HCT116 (cell line): ENCODE results near the gene ACLY. TPM values are rescaled to one million over a fixed set of nuclear protein-coding genes. Genes with fewer than 3 reads are reported as not detected.

Experiments
- ATAC-seq: fragments of 200-7000 bp; cut with Tn5 transposase; 2 replicates; pipeline ENCODE4 v1.9.1; 2020; ENCODE audit warnings: mild to moderate bottlenecking, moderate library complexity
- BruUV-seq: library from RNA; stranded (reverse); fragments of 400-500 nt; replicated peaks from 2 replicates; lab custom pipeline; 2021; lab: Mats Ljungman, UMichigan
- CTCF ChIA-PET: fragments of 300-600 bp; sonication (Branson Sonifier 250); formaldehyde crosslinking; loops from one replicate; lab custom pipeline; 2021; ENCODE audit warnings: antibody characterized with exemption; lab: Charles Lee
- POLR2A ChIA-PET: fragments of 300-600, 350-600 bp; sonication (Branson Sonifier 250); formaldehyde crosslinking; loops from one replicate; lab custom pipeline; 2021; ENCODE audit warnings: antibody characterized with exemption; lab: Charles Lee
- RAD21 ChIA-PET, 2 experiments: fragments of 300-600 bp; sonication (Branson Sonifier 250); formaldehyde crosslinking; loops; one replicate each; lab custom pipeline; 2023; ENCODE audit warnings: low total read pairs in 2 of 2; ENCODE audit not compliant: uncharacterized antibody in 2 of 2, unreplicated experiment in 2 of 2, low non-redundant PET in 1 of 2; lab: Charles Lee
- DNase-seq: peaks from one replicate; pipeline ENCODE4 v3.0.0-alpha.2; 2010; ENCODE audit warnings: low read depth, low spot score
- H2AFZ ChIP-seq: fragments of 200-600 bp; shearing (Covaris generic), sonication (generic); 2 replicates; pipeline ENCODE4 v1.6.1; 2017; ENCODE audit warnings: low read depth, mixed run types, mixed read lengths, antibody characterized with exemption, low read length; ENCODE audit not compliant: poor library complexity, severe bottlenecking
- H3K27ac ChIP-seq: 2 replicates; pipeline ENCODE4 v1.5.1; 2012; ENCODE audit warnings: low read depth, low read length
- H3K27me3 ChIP-seq: fragments of 200-600 bp; sonication (generic); 2 replicates; pipeline ENCODE4 v1.6.1; 2016; ENCODE audit warnings: mixed run types, low read length, mixed read lengths; ENCODE audit not compliant: insufficient read depth
- H3K36me3 ChIP-seq, 2 experiments: fragments of 200-500 bp in 1 of 2; fragments of 200-600 bp in 1 of 2; sonication (Bioruptor generic) in 1 of 2; sonication (generic) in 1 of 2; 2 replicates each; pipeline versions ENCODE4 v1.5.1 to v1.6.1; 2014 to 2016; ENCODE audit warnings: low read length in 2 of 2, inconsistent platforms in 1 of 2, mixed read lengths in 1 of 2, mixed run types in 1 of 2; ENCODE audit not compliant: insufficient read depth in 2 of 2, control insufficient read depth in 1 of 2
- H3K4me1 ChIP-seq, 2 experiments: fragments of 200-600 bp in 1 of 2; sonication (generic) in 1 of 2; 2 replicates each; pipeline versions ENCODE4 v1.5.1 to v1.6.1; 2012 to 2017; ENCODE audit warnings: low read length in 2 of 2, inconsistent platforms in 1 of 2, mild to moderate bottlenecking in 1 of 2, mixed read lengths in 1 of 2, mixed run types in 1 of 2, moderate library complexity in 1 of 2; ENCODE audit not compliant: insufficient read depth in 2 of 2, control insufficient read depth in 1 of 2
- H3K4me2 ChIP-seq: fragments of 200-600 bp; sonication (generic); 2 replicates; pipeline ENCODE4 v1.6.1; 2017; ENCODE audit warnings: mixed run types, low read length, mixed read lengths
- H3K4me3 ChIP-seq, 2 experiments: fragments of 200-600 bp in 1 of 2; sonication (generic) in 1 of 2; replicated peaks in 1 of 2; 2 replicates each; pipeline ENCODE4 v1.5.1; 2011 to 2016; ENCODE audit warnings: low read length in 2 of 2, control low read depth in 1 of 2, low read depth in 1 of 2, mild to moderate bottlenecking in 1 of 2, mixed read lengths in 1 of 2, mixed run types in 1 of 2
- H3K79me2 ChIP-seq: fragments of 200-600 bp; sonication (generic); 2 replicates; pipeline ENCODE4 v1.6.1; 2017; ENCODE audit warnings: mild to moderate bottlenecking, mixed run types, low read length, moderate library complexity, mixed read lengths; ENCODE audit not compliant: insufficient read depth
- H3K9ac ChIP-seq: fragments of 200-600 bp; sonication (generic); 2 replicates; pipeline ENCODE4 v1.6.1; 2016; ENCODE audit warnings: low read length, mixed read lengths
- H3K9me2 ChIP-seq: fragments of 200-600 bp; sonication (generic), shearing (Covaris generic); 2 replicates; pipeline ENCODE4 v1.6.1; 2017; ENCODE audit warnings: mixed run types, mild to moderate bottlenecking, moderate library complexity; ENCODE audit not compliant: insufficient read depth
- H3K9me3 ChIP-seq, 2 experiments: fragments of 200-500 bp in 1 of 2; fragments of 200-600 bp in 1 of 2; sonication (Bioruptor generic) in 1 of 2; sonication (generic) in 1 of 2; 2 replicates each; pipeline ENCODE4 v1.6.1; 2014 to 2017; ENCODE audit warnings: low read length in 2 of 2, mixed read lengths in 2 of 2, inconsistent platforms in 1 of 2, low read depth in 1 of 2, mild to moderate bottlenecking in 1 of 2, mixed run types in 1 of 2, moderate library complexity in 1 of 2; ENCODE audit not compliant: control insufficient read depth in 1 of 2, insufficient read depth in 1 of 2
- H4K20me1 ChIP-seq: fragments of 200-600 bp; sonication (generic), shearing (Covaris generic); 2 replicates; pipeline ENCODE4 v1.6.1; 2017; ENCODE audit warnings: mixed run types, mild to moderate bottlenecking, moderate library complexity; ENCODE audit not compliant: insufficient read depth
- CBX3 ChIP-seq: IDR thresholded peaks from 2 replicates; pipeline ENCODE4 v1.6.1; 2012; ENCODE audit warnings: low read depth
- EGR1 ChIP-seq: IDR thresholded peaks from 2 replicates; pipeline ENCODE4 v1.6.1; 2012; ENCODE audit warnings: low read depth
- EZH2 ChIP-seq: fragments of 200-600 bp; sonication (generic); IDR thresholded peaks from 2 replicates; pipeline ENCODE4 v1.6.1; 2017; ENCODE audit warnings: antibody characterized with exemption, mixed run types
- EZH2phosphoT487 ChIP-seq: fragments of 200-600 bp; IDR thresholded peaks from 2 replicates; pipeline ENCODE4 v1.6.1; 2018; ENCODE audit warnings: antibody characterized with exemption, borderline replicate concordance
- POLR2A ChIP-seq: IDR thresholded peaks from 2 replicates; pipeline ENCODE4 v1.7.0; 2011; ENCODE audit warnings: borderline replicate concordance; ENCODE audit not compliant: insufficient read depth, insufficient read length; ENCODE audit errors: extremely low read depth
- RAD21 ChIP-seq: IDR thresholded peaks from 2 replicates; pipeline ENCODE4 v1.6.1; 2012; ENCODE audit warnings: low read depth, mild to moderate bottlenecking
- SIN3A ChIP-seq: IDR thresholded peaks from 2 replicates; pipeline ENCODE4 v1.6.1; 2012; ENCODE audit warnings: low read depth
- SP1 ChIP-seq: IDR thresholded peaks from 2 replicates; pipeline ENCODE4 v1.6.1; 2012; ENCODE audit warnings: low read depth
- intact Hi-C: fragments of 100-400 bp; cut with micrococcal nuclease; formaldehyde crosslinking; loops from 2 replicates; pipeline ENCODE4 v1.10.0; 2022
- total RNA-seq: library from RNA; stranded (reverse); gene quantifications from one replicate; pipeline ENCODE4 v1.2.1, GENCODE V29; 2021; ENCODE audit not compliant: unreplicated experiment

ACLY gene
- total RNA-seq, 1 experiment from 2014 or later, result 222 TPM

- no peaks in the 10 kb centered on the region for H3K27me3 ChIP-seq
- intact Hi-C loops, result no loop called here
- ChIA-PET RAD21 (no interaction called here), CTCF (no interaction called here), POLR2A (no interaction called here)
- H3K9me3 ChIP-seq, result no peaks in the 10 kb centered on the region
- BruUV-seq, result no TSS peak
- no peak overlapping the region for H2AFZ ChIP-seq
- TF ChIP-seq EGR1, result no peak
- TF ChIP-seq EZH2, result no peak
- no peak for TF ChIP-seq CBX3
- TF ChIP-seq POLR2A, result no peak
- peaks cover 59% of the 10 kb centered on the region for H3K79me2 ChIP-seq
- ATAC-seq (no peak), DNase-seq (no peak)
- no peak overlapping the region for H3K9ac ChIP-seq
- H4K20me1 ChIP-seq, result no peaks in the 10 kb centered on the region
- H3K27ac ChIP-seq, result no peak overlapping the region
- H3K4me1 ChIP-seq, result peaks cover 0 to 17% of the 10 kb centered on the region in 2 experiments; a peak in 2 of 4 replicates
- no peaks in the 10 kb centered on the region for H3K9me2 ChIP-seq
- peaks cover 52 to 71% of the 10 kb centered on the region in 2 experiments for H3K36me3 ChIP-seq
- no peak overlapping the region for H3K4me2 ChIP-seq
- no peak overlapping the region for H3K4me3 ChIP-seq
Observed at GRCh38 chr17:41910701-41911391, 7.9 kb downstream of the ACLY start.

- H3K9me3 ChIP-seq, result no peaks in the 10 kb centered on the region
- no peaks in the 10 kb centered on the region for H3K27me3 ChIP-seq
- ChIA-PET RAD21 (no interaction called here), POLR2A (interaction anchor here (1.3 kb wide), 1 partner anchor 9 kb away, joined by 3 read pairs; the partner anchor contains the start of gene ACLY), CTCF (no interaction called here)
- H3K79me2 ChIP-seq, result peaks cover 42% of the 10 kb centered on the region
- H4K20me1 ChIP-seq, result no peaks in the 10 kb centered on the region
- ATAC-seq (no peak), DNase-seq (no peak)
- no peak overlapping the region for H3K4me2 ChIP-seq
- H3K36me3 ChIP-seq, result peaks cover 68 to 85% of the 10 kb centered on the region in 2 experiments
- H3K9me2 ChIP-seq, result no peaks in the 10 kb centered on the region
- H3K9ac ChIP-seq, result no peak overlapping the region
- no peak overlapping the region for H2AFZ ChIP-seq
- intact Hi-C loops, result no loop called here
- no peak overlapping the region for H3K27ac ChIP-seq
- no peak overlapping the region for H3K4me3 ChIP-seq
- BruUV-seq, result no TSS peak
- TF ChIP-seq RAD21, result no peak
- TF ChIP-seq SIN3A, result no peak
- TF ChIP-seq SP1, result no peak
- TF ChIP-seq EZH2phosphoT487, result no peak
- peaks cover 0 to 17% of the 10 kb centered on the region in 2 experiments; a peak in 2 of 4 replicates for H3K4me1 ChIP-seq
Observed at GRCh38 chr17:41909088-41909487, 9.7 kb downstream of the ACLY start.
